ENCODE measurements around the gene SLC4A1.

SLC4A1 gene

GRCh38 chr17:44254361-44255095 lies 13.4 kb downstream of the SLC4A1 start:
- Histone ChIP-seq H3K27ac (no peak overlapping the region), H3K36me3 (replicated peaks) (no peaks in the 10 kb centered on the region), H3K27me3 (replicated peaks) (peaks cover 2% of the 10 kb centered on the region), H3K4me3 (ENCODE audit: low read depth, low read length) (no peak overlapping the region)
- TF ChIP-seq CTCF (IDR thresholded peaks at IDR 0.05; ENCODE audit: low read depth, low read length, missing control alignments), result no peak
- no peak for DNase-seq
- in situ Hi-C loops (cut with HindIII; ENCODE audit: low pct_ligation_motif_present, low sequenced_read_pairs), result no loop called here

DNA sequence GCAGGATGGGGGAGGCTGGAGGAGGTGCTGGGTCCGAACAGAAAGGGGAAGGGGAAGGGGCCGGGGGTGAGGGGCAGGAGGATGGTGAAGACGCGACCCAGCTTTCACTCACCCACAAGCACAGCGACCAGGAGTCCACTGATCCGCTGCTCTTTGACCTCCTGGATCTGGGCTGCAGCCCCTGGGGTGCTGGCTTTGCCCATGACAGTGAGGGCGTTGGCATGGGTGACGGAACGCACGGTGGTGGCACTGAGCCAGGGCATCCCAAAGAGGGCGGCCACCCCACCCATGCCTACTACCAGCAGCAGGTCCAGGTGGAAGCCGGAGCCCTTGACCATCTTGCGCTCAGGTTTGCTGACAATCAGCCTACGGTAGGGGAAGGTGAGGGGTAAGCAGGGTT lies 14.9 kb downstream of the SLC4A1 start:
- DNase-seq, result no peak
- in situ Hi-C loops (cut with HindIII; ENCODE audit: low pct_ligation_motif_present, low sequenced_read_pairs), result no loop called here
- no peak for TF ChIP-seq CTCF (IDR thresholded peaks at IDR 0.05; ENCODE audit: low read depth, low read length, missing control alignments)

DNA sequence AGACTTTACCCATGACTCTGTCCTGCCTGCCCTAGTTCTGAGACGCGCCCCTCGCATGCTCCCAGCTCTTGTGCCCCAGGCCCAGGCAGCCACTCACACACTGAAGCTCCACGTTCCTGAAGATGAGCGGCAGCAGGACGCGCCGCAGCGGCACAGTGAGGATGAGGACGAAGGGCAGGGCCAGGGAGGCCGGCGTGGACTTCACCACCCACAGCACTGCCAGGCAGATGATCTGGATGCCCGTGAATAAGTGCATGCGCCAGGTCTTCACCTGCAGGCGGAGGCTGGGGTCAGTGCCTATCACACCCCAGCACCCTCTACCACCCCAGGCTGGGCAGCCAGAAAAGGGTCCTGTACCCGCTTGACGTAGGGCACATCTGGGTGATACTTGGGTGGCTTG lies 16.9 kb downstream of the SLC4A1 start:
- Histone ChIP-seq H3K36me3 (replicated peaks) (no peaks in the 10 kb centered on the region), H3K4me3 (ENCODE audit: low read depth, low read length) (no peak overlapping the region), H3K27ac (no peak overlapping the region), H3K27me3 (replicated peaks) (peaks cover 2% of the 10 kb centered on the region)
- TF ChIP-seq CTCF (IDR thresholded peaks at IDR 0.05; ENCODE audit: low read depth, low read length, missing control alignments), result no peak
- in situ Hi-C loops (cut with HindIII; ENCODE audit: low pct_ligation_motif_present, low sequenced_read_pairs), result no loop called here
- DNase-seq, result no peak

More for the DNA sequence above, 14.9 kb downstream of the SLC4A1 start:
- Histone ChIP-seq H3K36me3 (replicated peaks) (no peaks in the 10 kb centered on the region), H3K4me3 (ENCODE audit: low read depth, low read length) (no peak overlapping the region), H3K27ac (no peak overlapping the region), H3K27me3 (replicated peaks) (peaks cover 2% of the 10 kb centered on the region)

DNA sequence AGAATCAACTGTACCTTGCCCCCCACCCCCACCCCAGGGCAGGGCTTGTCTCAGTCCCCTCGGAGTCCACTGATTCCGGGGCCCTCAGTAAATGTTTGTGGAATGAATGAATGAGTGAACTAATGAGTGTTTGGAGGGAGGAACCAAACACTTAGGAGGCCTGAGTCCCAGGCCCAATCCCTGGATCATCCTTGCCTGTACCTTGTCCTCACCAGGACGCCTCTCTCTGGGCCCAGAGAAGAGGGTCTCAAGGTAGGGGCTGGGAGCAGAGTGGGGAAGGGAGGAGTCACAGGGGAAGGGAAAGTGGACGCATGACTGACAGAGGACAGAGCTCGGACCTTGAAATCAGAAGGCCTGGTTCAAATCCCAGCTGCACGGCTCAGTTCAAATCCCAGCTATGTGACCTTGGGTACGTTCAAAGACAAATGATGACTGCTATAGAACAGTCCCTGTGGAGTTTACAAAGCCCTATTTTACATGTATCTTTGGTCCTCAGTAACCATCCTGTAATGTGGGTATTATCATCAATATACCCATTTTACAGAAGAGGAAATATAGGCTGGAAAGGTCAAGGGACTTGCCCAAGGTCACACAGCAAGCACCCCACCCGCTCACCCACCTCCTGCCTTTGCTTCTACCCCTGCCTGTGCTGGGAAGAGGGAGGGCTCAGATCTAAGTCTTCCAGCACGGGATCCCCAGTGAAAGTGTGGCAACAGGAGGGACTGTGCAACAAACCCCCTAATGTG lies 18.3 kb downstream of the SLC4A1 start:
- Histone ChIP-seq H3K27ac (no peak overlapping the region), H3K36me3 (replicated peaks) (no peaks in the 10 kb centered on the region), H3K4me3 (ENCODE audit: low read depth, low read length) (no peak overlapping the region), H3K27me3 (replicated peaks) (peaks cover 2% of the 10 kb centered on the region)
- no peak for TF ChIP-seq CTCF (IDR thresholded peaks at IDR 0.05; ENCODE audit: low read depth, low read length, missing control alignments)
- no peak for DNase-seq
- in situ Hi-C loops (cut with HindIII; ENCODE audit: low pct_ligation_motif_present, low sequenced_read_pairs), result no loop called here

- TF ChIP-seq CTCF (IDR thresholded peaks at IDR 0.05; ENCODE audit: low read depth, low read length, missing control alignments), result no peak
- in situ Hi-C loops (cut with HindIII; ENCODE audit: low pct_ligation_motif_present, low sequenced_read_pairs), result no loop called here
- no peaks in the 10 kb centered on the region for H3K27me3 ChIP-seq (replicated peaks)
- no peak overlapping the region for H3K27ac ChIP-seq
- H3K36me3 ChIP-seq (replicated peaks), result no peaks in the 10 kb centered on the region
- H3K4me3 ChIP-seq (ENCODE audit: low read depth, low read length), result no peak overlapping the region
- no peak for DNase-seq
Observed at GRCh38 chr17:44247876-44248736, 19.8 kb downstream of the SLC4A1 start.
